Measurements from ENCODE around the gene TSPAN17.

GRCh38 chr5:176610435-176610773, 36.9 kb upstream of the TSPAN17 start:
- TF ChIP-seq CTCF (IDR thresholded peaks at IDR 0.05) (no peak), POLR2A (IDR thresholded peaks at IDR 0.05) (no peak), POLR2AphosphoS5 (IDR thresholded peaks at IDR 0.05; ENCODE audit: insufficient read depth in 1 of 2, low read depth in 1 of 2) (no peak)

All from vagina (tissue), 2 donors.